HG03196 (cell line): ENCODE results near the gene FGR.
"Not testable (repeated sequence)": the region's sequence is repeated elsewhere in the genome, so short reads cannot be mapped to it uniquely, and the experiment has no call there.

Source experiments
- ATAC-seq: cut with Tn5 transposase; IDR thresholded peaks from one replicate; pipeline ENCODE4 v1.9.1; 2021; ENCODE audit not compliant: unreplicated experiment

The FGR gene

DNA sequence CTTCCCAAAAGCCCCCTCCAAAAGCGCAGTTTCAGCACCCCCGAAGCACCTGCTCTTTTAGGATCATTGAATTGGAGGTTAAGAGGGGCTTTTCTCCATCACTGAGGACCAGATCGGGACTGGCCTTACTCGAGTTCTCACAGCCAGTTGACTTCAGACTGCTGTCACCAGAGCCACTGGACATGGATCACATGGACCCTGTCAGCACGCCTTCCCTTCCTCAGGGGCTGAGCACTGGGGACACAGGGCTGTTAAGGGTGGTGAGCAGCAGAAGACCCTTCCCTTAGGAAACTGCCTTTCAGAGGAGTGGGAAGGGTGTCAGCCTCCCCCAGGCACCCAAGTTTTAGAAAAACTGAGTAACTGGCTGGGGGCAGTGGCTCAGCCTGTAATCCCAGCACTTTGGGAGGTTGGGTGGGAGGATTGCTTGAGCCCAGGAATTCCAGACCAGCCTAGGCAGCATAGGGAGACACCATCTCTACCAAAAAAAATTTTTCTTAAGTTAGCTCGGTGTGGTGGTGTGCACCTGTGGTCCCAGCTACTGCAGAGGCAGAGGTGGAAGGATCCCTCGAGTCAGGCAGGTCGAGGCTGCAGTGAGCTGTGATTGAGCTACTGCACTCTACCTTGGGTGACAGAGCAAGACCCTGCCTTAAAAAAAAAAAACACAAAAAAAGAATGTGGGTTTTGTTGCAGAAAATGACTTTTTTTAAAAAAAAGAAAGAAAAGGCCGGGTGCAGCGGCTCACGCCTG, 584 bp upstream of the FGR start:
- ATAC-seq, result no peak

DNA sequence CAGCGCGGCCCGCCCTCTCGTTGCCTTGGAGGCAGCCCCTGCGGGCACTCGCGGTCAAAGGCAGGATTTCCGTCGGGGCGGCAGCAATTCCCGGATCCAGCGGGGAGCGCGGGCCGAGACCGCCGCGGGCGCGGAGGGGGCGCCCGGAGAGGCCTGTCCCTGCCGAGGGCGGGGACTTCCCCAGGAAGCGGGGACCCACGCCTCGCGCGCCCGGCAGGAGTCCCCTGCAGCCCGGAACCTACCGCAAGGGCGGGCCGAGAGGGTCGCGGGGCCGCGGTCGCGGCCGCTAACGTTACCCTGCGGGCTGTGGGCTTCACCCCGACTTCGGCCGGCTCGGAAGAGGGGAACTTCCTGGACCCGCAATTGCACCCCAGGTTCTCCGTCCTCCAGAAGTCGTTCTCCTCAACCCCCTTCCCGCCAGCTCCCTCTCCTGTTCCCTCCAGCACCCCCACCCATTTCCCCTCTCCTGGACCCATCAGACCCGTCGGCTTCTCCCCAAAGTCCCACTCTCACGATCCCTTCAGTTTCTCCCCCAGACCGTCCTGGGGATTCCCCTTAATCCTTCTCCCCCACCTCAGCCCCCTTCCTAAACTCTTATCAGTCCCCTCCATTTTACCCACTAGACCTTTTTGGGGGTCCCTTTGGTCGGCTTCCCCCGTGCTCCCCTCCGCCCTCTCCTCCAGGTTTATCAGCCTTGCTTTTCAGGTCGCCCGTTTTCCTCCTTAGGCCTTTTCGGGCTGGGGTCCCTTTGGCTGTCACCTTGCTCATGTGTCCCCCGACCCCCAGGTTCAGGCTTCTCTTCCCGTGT, 604 bp downstream of the FGR start:
- no peak for ATAC-seq

DNA sequence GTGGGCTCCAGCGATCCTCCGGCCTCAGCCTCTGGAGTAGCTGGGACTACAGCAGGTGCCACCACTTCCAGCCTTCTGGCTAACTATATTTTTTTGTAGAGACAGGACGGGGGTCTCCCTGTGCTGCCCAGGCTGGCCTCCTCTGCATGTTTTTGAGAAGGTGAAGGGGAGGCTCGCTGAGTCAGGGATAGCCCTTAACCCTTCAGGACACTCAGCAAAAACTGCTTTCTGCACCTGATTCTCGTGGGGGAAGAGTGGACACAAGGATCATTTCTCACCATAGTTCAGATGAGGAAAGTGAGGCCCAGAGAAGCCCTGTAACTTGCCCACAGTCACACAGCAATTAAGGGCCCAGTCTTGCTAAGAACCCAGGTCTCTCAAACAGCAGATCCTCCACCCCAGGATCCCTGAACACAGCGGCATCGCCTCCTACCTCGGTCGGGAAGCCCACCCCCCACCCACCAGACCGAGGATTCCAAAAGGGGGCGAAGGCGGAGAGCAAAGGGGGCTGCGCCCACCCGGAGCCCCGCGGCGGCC, 1.3 kb downstream of the FGR start:
- no peak for ATAC-seq

DNA sequence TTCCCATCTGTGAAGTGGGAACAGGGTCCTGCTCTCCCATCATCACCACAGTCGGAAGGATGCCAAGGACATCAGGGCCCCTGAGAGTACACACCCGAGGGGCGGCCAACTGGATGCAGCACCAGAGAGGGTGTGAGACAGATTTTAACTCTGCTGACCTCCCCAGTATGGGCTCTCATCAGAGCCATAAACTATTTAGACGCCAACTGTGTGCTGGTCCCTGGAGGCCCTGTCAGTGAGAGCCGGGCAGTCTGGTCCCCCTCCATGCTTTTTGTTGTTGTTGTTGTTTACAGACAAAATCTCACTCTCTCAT, 1.7 kb downstream of the FGR start:
- no peak for ATAC-seq

DNA sequence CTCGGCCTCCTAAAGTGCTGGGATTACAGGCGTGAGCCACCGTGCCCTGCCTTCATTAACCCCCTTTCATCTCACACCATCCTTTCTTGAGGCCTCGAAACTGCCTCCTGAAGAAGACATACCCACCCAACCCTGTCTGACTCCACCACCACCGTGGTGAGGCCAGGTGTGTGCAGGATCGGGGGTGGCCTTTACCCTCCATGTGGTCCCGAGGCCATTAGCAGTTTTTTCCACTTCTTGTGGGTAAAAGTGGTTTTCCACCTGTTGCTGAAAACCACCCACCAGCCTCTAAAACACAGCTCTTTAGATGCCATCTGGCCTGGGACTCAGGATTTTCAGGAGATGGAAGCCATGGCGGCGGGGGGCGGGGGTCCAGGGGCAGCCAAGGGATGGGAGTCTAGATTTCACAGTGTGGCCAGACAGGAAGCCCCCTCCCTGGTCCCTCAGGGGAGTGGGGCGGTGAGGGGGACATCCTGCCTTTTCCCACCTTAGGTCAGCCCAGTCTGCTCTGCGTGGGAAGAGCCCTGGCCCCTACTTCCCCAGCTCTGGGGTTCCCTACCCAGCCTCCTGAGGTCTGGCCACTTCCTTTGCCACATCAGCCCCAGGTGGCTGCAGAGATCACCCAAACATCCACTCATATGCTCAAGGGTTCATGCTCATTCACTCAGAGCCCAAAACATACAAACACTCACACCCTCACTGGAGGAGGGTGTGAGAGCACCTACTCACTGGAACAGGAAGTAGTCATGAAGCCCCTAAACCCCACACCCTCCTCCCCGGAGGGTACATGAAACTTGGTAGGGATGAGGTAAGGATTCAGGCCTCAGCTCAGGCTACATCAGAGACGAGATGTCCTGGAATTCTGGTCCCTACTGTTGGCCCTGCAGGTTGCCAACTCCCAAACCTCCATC, 2.3 kb downstream of the FGR start:
- ATAC-seq, result peak; percentile 27

DNA sequence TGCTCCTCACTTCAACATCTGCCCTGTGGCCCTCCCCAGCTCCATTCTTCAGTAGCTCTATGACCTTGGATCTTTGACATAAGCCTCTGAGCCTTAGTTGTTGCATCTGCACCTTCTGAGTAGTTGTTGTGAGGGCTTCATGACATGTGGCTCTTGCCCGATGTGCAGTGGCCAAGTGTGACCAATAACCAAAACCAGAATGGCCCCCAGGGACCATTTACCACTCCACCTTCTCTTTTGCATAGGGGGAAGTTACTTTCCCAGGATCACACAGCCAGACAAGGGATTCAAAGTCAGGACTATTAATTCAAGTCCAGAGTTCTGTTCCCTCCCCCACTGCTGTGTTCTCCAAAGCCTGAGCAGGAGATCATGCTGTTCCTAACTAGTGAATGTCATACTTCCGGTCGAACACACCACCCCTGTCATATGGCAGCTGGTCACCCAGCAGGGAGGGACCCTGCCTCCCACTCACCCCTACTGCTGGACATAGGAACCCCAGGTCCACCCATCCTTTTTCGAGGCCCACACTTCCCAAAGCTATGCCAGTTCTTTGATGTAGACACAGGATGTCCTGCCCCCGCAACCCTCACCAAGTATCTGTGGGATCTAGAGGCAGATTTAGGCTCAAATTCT, 4.0 kb downstream of the FGR start:
- ATAC-seq, result peak; percentile 25

DNA sequence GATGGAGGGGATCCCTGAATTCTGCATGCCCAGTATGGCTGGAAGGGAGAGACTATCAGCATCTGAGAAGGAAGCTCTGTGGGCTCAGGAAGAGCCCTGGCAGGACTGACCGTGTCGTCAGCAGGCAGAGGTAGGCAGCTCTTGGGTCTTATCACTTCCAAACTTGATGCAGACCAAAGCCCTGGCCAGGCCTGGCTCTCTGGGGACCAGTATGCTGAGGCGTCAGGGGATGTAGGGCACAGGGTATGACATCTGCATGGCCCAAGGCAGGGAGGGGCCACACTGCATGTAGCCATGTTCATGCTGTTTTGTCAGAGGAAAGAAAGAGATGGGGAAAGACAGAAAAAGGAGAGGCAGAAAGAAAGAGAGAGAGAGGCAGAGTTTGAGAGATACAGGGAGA, 6.3 kb downstream of the FGR start:
- no peak for ATAC-seq

GRCh38 chr1:27627733-27628132, 7.3 kb downstream of the FGR start:
- not testable (repeated sequence) for ATAC-seq

DNA sequence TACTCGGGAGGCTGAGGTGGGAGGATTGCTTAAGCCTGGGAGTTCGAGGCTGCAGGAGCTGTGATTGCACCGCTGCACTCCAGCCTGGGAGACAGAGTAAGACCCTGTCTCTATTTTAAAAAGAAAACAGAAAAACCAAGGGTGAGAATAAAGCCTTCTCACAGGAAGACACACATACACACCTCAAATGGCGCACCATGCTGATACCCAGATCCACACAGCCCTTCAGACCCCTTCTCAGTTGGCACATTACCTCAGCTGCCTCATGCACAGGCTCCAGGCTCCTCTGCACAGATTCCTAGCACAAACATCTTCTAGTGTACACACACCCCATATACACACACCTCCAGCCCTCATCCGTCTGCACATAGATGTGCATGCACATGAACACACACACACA, 7.9 kb downstream of the FGR start:
- no peak for ATAC-seq

DNA sequence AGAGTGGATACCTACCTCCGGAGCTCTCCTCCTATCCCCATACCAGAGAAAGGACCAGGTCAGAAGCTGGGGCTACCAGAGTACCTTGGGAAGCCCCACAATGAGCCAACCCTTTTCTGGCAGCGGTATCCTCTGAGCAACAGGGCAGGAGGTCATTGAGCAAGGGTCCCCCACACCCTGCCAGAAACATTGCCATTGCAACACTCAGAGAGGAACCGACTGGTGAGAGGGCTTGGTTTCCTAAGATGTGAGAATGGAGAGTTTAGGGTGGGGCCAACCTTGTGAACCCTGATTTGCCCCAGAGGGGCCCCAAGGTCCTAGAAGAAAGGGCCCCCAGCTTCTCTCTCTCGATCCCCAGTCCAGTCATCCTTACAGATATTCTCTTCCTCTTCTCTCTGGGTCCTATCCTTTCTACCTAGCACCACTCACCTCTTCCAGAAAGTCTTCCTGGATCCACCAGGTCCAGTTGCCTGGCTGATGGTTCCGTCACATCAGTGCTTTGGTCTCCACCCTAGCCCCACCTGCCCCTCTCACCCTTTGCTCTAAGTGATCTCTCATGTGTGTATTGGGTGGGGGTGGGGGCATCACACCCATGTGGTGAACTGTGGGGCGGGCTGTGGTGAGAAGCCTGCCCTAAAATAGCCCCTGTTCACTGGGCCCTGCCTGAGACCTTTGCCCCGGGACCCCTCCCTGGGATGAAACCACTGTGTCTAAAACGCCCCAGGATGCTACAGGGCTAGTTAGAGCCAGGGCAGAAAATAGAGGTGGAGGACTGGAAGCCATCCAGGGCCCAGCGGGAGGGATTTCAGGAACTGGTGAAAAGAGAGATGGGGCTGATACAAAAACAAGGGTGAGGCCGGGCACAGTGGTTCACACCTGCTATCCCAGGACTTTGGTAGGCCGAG, 8.7 kb downstream of the FGR start:
- ATAC-seq, result no peak

GRCh38 chr1:27624467-27625178, 10.4 kb downstream of the FGR start:
- peak; percentile 2 for ATAC-seq

DNA sequence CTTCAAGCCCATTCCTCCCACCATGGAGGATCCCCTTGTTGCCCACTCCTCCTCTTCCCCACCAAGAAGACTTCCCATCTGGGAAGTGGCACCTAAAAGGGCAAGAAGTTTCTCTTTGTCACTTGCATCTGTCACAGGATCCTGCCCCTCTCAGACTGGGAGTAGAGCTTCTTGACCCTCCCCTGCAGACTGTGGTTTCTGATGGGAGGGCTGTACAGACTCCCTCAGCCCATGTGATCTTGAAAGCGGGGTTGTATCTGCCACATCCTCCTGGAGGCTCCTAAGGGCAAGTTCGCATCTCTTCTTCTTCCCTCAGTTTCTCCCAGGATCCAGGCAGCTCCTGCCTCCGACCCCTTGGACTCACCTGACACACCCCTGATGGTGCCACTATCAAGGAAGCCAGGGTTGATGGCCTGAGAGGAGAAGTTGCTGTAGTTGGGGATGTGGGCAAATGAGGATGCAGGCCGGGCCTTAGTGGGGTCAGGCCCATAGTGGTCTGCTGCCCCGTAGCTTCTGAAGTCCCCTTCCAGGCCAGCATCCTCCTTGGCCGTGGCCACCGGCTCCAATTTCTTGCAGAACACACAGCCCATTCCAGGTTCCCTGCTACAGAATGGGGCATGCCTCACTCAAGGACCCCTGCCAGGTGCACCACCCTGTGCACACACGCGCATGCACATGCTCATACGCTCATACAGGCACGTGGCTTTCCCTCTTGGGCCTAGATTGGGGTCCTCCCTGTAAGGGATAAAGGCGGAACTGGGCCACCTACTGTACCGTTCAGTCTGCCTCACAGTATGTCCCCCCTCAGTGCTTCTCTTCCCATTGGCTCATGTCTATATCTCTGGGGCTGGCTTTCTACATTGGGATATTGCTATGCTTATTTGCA, 11.4 kb downstream of the FGR start:
- ATAC-seq, result no peak

- no peak for ATAC-seq
These were observed 12.2 kb downstream of the FGR start for GRCh38 chr1:27622828-27623227.

- ATAC-seq, result no peak
These were observed 13.7 kb downstream of the FGR start for GRCh38 chr1:27621051-27621920.

- ATAC-seq, result not testable (repeated sequence)
These were observed 15.1 kb downstream of the FGR start for GRCh38 chr1:27619782-27620438.

DNA sequence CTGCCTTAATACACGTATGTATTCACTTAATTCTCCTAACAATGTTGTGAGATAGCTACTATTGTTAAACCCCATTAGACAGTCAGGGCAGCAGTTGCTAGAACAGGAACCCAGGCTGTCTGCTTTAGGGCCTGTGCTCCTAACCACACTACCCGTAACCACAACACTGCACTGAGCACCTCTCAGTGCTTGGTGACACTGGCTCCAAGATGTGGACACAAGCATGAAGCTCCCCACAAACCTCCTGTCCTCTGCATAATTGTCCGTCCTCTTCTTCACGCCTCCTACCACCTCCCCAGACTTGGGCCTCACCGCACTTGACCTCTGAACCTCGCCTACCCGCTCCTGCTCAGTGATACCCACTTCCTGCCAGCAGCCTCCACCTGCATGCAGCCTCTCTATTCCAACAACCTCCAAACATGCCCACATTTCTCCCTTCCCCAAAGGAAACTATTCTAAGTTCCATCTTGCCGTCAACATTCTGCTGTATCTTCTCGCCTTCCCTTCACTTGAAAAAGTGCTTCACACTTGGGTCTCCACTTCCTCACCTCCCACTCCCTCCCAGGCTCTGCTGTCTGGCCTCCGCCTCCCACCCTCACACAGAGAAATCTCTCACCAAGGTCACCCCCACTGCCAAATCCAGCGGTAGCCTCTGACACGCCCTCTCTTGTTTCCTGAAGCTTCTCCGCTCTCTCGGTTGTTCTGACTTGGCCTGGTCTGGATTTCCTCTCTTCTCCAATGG, 16.5 kb downstream of the FGR start:
- no peak for ATAC-seq
